Astrocyte of the hippocampus (primary cell): ENCODE measurements around the gene MYO16.
A peak's percentile ranks its signal among the peaks of the same experiment; 100 is the strongest.
"Not testable (repeated sequence)": the region's sequence is repeated elsewhere in the genome, so short reads cannot be mapped to it uniquely, and the experiment has no call there.

Source experiments
- DNase-seq: peaks from one replicate; pipeline ENCODE4 v3.0.0; 2011; ENCODE audit warnings: low read depth, low spot score

Gene MYO16

DNA sequence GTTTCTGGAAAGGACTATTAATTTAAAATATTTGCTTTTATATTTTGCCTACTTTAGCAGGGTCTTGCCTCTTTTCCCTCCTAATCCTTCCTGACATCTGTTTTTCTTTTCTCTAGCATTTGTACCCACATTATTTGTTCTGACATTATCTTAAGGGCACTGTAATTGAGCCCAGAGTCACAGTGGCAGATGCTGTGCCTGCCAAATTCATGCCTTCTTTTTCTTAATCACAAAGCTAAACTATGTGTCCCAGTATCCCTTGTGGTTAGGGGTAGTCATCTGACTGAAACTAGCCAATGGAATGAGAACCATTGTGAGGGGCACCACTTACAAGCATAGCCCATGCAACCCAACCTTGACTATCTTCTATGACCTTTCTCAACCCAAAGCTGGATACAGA is 562.9 kb downstream of the MYO16 start:
- DNase-seq, result no peak

DNA sequence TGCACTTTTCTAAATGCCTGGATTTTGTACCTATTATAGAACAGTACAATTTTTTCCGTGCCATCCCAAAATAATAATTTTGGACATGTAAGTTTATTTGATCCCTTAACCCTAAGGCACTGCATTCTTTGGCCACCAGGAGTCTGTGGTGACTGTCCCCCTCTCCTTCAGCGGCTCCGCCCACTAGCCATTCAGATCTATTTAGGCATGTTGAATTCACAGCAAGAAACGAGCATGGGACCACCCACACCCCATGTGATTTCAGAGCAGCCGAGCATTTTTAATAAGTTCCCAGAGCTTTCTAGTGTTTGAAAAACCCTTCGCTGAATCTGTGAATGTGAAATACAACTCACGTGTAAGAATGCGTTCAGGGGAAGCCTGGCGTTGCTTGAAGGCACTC is 567.5 kb downstream of the MYO16 start:
- no peak for DNase-seq

DNA sequence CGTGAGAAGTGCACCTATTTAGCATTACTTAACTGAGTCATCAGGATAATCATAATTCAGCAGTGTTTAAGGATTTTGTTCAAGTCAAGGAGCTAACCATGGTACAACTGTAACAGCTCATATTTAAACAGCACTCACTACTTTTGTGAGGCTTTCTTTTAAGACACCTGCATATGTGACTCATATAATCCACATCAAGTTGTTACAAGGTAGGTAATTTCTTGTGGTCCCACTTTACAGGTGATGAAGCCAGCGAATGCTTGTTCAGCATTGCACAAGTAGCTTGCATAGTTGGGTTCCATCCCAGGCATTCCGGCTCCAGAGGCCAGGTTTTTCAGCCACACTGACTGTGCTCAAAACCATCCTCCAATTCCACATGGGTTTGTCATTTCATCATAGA is 569.2 kb downstream of the MYO16 start:
- DNase-seq, result peak; percentile 62

DNA sequence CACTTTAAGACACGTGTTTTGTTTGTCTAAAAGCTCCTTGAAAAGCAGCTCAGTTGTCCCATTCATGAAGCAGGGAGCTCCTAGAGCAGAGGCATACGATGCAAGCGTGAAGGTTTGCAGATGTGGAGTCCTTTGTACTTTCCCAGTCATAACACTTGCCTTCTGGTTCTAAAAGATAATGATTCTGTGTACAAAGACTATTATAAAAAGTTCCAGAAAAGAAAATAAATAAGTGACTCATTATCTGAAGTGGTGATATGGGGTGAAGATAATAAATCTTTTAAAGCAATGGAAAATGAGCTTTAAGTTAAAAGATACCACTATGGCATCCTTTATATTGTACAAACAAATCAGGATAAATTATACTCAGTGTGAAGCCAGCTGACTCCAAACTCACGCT is 569.9 kb downstream of the MYO16 start:
- no peak for DNase-seq

DNA sequence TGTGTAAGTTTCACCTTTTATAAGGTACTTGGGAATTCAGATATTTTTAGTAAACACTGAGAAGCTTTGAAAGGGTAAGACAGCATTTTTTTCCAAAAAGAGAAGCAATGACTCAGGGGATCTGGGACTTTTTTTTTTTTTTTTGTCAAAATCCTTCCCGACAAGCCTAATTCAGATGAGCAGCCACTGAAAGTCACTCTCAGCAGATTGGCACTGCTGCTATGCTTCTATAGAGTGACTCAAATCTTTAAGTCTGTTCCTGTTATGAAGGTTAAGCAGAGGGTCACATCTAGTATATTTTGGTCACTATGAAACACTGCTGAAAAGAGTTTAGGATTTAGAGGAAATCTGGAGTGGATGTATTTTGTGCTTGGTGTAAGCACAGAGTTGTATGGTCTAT is 571.1 kb downstream of the MYO16 start:
- no peak for DNase-seq

DNA sequence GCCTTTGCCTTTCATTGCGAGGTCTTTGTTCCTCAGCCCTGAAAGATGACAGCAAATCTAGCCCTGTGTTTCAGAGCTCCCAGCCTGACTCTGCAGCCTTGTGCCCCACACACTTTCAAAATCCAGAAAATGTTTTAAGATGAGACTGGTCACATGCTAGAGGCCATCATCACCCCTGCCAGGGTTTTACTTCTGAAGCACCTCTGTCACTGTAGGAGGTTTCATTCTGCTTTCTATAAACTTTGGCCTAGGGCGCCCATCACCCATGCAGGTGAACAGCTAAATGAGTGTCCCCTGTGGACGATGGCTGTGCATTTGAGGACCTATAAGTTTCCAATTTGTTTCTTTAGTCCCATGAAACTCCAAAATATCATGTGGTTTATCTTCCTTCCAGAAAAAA is 574.2 kb downstream of the MYO16 start:
- no peak for DNase-seq

DNA sequence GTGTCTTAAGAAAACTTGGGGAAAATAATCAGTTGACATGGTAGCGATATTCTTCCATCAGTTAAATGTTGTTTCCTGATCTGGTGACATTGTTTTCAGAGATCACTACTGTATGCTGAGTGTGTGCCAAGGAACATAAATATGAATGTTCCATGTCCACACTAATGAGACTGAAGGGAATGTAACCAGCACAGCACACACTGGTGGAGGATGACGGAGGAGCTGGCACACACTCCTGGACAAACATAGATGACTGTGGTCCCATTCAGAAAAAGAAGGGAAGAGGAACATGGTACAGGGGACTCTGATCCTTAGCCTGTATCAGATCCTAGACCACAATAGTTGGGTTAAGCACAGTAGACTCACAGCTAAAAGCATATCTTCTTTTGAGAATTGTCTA is 574.8 kb downstream of the MYO16 start:
- peak; percentile 21 for DNase-seq

DNA sequence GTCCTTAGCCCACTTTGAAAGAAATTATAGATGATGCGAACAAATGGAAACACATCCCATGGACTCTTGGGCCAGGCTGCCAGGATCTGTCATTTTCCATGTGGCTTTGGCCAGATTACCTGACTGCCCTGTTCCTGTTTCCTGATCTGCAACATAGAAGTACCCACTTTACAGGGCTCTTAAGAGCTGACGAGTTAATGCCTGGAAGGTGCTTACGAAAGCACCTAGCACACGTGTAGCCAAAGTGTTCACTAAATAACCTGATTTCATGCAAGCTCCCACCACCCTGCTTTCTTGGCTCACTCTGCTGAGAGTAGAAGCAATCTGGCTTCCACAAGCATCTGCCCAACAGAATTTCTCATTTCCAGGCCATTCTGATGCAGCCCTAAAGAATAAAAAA is 575.2 kb downstream of the MYO16 start:
- no peak for DNase-seq

DNA sequence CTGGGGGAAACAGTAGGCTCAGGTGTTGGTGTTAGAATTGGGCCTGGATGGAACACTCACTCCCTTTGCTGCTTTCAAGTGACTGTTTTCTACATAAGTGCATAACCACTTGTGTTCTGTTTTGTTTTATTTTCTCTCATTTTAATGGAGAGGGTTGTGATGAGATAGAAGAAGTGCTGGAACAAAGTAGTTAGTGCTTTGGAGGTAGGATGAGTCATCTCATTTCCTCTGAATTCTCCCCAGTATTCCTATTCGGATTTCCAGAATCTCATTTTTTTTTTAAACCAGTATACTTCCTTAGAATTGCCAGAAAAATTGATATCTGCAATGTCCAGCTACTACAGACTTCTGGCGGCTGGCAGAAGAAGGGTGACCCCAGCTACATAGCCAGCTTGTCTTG is 575.9 kb downstream of the MYO16 start:
- DNase-seq, result no peak

DNA sequence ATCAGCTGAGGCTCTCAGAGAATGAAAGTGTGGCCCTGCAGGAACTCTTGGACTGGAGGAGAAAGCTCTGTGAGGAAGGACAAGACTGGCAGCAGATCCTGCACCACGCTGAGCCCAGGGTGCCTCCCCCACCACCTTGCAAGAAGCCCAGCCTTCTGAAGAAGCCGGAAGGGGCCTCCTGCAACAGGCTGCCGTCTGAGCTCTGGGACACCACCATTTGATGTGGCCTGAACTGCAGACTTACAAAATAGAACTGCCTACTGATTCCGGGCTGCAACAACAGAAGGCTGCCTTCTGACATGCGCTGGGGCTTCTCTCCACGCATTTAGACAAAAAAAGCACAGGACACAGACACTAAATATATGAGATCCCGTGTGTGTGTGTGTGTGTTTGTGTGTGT is 577.2 kb downstream of the MYO16 start:
- no peak for DNase-seq

DNA sequence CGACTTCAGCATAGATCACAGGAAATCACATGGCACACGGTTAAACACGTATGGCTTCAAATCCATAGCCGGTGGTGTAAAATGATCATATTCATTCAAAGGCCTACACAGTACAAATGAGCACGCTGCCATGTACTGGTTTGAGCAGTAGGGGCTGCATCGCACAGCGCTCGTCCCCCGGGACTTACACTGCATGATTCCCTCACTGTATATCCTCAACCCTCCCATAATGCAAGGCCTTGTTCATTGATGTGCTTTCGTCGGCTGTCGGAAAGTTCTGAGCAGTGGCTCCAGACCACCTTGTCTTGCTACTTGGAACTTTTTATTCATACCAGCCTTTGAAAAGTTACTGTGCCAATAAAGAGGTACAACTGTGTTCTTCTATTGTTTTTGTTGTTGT is 578.2 kb downstream of the MYO16 start:
- DNase-seq, result no peak

DNA sequence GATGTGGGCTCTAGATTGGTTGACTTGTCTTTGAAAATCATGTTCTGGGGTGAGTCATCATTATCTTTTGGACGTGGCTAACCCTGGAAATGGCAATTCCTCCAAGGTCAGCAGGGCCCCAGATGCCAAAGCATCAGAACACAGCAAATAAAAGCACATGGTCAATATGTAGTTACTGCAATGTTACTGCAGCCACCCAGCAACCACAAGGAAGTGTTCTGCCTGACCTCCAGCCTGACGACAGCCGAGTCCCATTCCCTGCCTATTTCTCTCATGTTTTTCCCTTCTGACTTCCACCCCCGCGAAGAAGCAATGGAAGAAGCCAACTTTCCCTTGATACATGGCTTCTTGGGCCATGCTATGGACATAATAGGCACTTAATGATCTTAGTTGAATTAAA is 579.1 kb downstream of the MYO16 start:
- DNase-seq, result no peak

DNA sequence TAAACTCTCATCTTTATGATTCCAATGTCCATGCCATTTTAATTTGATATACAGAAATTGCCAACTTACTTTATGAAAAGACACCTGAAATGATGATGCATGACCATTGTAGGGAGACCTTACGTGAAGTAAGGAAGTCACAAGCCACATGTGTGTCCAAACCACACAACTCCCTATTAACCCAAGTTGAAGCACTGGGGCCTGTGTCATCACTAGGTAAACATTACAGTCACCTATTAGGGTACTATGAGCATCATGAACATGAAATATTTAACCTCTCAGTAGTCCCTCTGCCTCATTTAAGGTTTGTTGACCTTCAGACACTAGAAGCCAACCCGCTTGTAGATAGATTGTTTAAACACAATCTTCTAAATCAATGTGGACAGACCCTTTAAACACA is 580.1 kb downstream of the MYO16 start:
- no peak for DNase-seq

DNA sequence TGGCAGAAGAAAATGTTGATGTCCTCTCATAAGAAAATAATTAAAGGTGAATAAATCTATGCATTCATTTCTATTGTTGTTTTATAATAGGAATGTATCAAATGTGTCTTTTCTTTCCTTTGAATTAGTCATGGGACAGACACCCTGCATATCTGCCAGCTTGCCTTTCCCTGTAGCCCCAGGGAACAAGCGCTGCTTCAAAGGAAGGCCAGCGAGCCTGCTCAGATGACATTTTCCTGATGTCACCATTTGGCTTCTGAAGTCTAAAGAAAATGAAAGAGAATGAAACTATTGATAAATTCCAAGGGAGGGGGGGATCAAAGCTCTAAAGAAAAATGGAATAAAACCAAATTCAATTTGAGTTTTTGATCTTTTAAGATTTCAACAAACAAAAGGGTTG is 582.2 kb downstream of the MYO16 start:
- peak; percentile 78 for DNase-seq

DNA sequence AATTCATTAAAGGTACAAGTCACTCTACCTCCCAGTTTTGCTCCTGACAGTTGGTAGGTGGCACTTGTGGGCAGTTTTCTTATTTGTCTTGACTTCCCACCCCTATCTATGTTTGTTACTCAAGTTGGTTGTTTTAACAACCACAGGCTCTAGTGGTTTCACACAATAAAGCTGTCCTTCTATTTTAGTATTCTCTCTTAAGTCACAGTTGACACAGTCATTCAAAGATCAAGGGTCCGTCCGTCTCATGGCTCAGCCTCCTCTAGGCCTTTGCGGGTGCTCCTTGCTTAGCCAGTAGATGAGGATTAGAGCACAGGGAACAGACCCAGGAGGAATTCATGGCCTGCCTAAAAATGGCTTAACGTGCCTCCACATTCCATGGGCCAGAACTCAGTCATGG is 583.2 kb downstream of the MYO16 start:
- peak; percentile 26 for DNase-seq

DNA sequence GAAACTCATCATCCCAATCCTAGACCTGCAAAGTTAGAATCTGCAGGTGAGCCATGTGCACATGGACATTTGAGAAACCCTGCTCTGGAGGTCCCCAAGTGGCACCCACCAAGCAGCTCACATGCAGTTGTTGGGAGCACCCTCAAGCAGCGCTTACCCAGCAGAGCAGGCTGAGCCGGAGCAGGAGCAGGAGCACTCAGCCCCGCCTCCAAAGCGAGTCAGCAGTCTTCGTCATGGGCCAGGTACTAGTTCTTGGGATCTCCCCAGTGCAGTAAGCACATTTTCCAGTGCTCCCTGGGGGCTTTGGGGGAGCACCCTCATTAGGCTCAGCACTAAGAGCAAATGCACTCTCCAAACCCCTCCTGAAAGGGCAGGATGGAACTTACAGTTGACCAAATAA is 584.3 kb downstream of the MYO16 start:
- DNase-seq, result no peak

DNA sequence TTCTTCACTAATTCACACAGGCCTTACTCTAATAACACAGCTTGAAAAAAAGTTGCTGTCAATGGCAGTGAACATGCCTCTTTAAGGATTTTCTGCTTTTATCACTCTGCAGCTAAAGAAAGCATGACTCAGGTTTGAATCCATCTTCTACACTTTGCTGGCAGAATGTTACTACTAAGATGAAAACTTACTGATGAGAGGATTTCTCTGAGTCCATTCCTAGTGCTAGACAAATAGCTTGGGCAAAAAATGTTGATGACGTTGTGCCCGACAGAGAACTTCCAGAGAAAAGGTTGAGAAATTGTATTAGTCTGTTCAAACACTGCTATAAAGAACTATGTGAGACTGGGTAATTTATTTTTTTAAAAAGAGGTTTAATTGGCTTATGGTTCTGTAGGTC is 585.0 kb downstream of the MYO16 start:
- DNase-seq, result no peak

DNA sequence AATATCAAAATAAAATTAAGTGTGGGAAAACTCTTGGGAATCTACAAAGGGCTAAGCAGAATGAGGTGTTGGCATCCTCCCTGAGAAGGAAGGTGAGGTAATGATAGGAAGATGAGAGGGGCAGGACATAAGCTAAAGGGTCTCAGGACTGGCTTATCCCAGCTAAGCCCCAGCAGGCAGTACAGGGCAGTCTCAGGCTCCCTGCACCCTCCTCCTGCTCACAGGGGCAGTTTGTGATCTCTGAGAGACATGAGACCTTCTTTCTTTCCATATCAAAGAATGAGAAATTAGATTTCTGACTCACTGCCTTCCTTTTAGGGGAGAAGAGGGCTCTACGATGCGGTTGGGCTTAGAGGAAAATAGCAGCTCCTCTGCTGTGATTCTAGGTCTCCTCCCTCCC is 586.0 kb downstream of the MYO16 start:
- no peak for DNase-seq

DNA sequence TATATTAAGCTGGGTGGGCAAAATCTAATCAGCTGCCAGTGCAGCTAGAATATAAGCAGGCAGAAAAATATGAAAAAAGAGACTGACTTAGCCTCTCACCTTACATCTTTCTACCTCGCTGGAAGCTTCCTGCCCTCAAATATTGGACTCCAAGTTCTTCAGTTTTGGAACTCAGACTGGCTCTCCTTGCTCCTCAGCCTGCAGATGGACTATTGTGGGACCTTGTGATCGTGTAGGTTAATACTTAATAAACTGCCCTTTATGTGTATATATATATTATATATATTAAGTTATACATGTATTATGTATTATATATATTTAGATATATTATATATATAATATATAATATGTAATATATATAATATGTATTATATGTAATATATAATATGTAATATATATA is 588.1 kb downstream of the MYO16 start:
- DNase-seq, result not testable (repeated sequence)

DNA sequence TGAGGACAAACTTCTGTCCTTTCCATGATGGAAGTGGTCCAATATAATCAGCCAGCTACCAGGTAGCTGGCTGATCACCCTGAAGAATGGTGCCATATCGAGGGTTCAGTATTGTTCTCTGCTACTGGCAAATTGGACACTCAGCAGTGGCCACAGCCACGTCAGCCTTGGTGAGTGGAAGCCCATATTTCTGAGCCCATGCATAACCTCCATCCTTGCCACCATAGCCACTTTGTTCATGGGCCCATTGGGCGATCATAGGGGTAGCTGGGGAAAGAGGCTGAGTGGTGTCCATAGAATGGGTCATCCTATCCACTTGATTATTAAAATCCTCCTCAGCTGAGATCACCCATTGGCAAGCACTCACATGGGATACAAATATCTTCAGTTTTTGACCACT is 591.2 kb downstream of the MYO16 start:
- no peak for DNase-seq

DNA sequence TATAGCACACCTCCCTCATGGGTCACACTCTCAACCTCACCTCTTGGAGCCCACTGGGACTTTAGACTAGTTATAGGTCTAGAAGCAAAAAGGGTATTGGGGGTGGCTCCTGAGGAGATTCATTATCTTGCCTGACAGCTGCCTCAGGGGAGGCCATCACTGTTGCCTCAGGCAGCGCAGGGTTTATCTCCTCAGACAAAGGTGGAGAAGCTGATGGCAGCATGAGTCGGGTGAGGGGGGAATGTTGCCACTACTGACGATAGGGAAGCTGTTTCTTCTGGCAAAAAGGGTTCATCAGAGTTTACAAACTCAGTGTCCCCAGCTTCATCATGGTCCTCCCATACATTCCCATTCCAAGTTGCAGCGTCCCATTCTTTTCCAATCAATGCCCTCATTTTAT is 594.6 kb downstream of the MYO16 start:
- no peak for DNase-seq

DNA sequence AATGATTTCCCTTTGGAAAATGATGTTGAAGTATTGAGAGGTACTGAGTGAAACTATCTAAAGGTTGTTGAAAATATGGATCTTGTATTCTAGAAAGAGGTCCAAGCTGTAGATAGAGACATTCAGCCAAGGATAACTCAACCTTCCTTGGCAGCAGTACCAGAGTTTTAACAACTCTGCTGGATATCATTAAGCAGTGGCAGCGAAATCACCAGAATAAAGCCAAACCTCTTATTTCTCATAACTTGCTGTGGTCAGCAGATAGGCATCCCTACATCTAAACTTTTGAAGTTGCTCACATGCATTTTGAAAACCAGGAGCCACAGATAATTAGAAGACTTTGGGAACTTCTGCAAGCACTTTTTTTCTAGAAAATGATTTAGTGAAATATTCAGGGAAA is 597.2 kb downstream of the MYO16 start:
- DNase-seq, result peak; percentile 27

DNA sequence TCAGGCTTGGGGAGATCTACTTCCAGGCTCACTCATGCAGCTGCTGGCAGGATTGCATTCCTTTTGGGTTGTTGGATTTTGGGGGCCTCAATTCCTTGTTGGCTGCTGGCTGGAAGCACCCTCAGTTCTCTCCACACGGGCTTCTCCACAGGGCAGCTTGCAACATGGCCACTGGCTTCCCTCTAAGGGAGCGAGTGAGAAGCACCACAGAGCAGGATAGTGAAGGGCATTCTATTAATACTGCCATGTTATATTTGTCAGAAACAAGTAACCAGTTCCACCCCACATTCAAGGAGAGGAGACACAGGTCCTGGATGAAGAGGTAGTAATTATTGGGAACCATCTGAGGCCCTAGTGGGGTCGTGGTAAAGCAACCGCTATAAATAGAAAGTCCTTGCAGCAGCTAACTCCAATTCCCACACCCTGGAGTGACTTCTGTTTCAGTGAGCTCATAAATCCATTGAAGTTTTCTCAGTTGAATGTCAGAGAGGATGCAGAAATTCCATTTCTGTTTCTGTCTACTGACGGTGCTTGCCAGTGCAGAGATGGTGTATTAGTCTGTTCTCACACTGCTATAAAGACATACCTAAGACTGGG is 598.0 kb downstream of the MYO16 start:
- DNase-seq, result no peak

DNA sequence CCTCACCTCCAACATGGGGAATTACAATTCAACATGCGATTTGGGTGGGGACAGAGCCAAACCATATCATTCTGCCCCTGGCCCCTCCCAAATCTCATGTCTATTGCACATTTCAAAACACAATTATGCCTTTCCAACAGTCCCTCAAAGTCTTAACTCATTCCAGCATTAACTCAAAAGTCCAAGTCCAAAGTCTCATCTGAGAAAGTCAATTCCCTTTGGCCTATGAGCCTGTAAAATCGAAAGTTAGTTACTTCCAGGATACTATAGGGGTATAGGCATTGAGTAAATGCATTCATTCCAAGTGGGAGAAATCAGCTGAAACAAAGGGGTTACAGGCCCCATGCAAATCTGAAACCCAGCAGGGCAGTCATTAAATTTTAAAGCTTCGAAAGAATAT is 598.8 kb downstream of the MYO16 start:
- no peak for DNase-seq

DNA sequence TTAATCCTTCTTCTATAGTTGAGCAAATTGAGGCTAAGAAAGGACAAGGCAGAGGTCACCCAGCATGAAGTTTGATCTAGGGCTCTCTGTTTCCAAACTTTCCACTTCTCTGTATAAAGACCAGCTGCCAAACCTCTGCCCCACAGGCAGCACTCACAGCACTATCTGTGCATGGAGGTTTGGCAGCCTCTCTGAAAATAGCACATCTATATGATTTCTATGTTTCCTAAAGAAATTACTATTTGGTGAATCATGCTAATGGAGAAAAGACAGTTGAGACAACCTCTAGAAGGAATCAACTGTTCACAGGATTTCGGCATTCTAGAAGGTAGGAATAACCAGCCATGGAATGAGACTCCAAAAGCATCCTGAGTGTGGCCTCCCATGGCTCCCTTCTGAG is 602.5 kb downstream of the MYO16 start:
- DNase-seq, result no peak
